UCSD-AML1 (cell line): Measurements from ENCODE around the gene RAB9A.
"Not testable (repeated sequence)": the region's sequence is repeated elsewhere in the genome, so short reads cannot be mapped to it uniquely, and the experiment has no call there.

Experiments
- DNase-seq: peaks from one replicate; lab custom pipeline; 2025; ENCODE audit not compliant: unreplicated experiment; lab: John Stamatoyannopoulos, UW

Gene RAB9A

GRCh38 chrX:13688958-13689740 is at the start of gene RAB9A:
RAB9A (plus strand) TSS chrX:13689128; CDS start chrX:13708747, 19,619 bp downstream.
- peak; percentile 82 for DNase-seq

- DNase-seq: not testable (repeated sequence)
Measured at GRCh38 chrX:13641684-13642083, 47.2 kb upstream of the RAB9A start.

GRCh38 chrX:13645464-13646153 is 43.3 kb upstream of the RAB9A start:
- DNase-seq: no peak

GRCh38 chrX:13646154-13646549 is 42.8 kb upstream of the RAB9A start:
- peak; percentile 45 for DNase-seq

- DNase-seq: peak; percentile 42
Measured at GRCh38 chrX:13647709-13648212, 41.2 kb upstream of the RAB9A start.

- DNase-seq: not testable (repeated sequence)
Measured at GRCh38 chrX:13648336-13648735, 40.6 kb upstream of the RAB9A start.

- DNase-seq: no peak
Measured at GRCh38 chrX:13649838-13650237, 39.1 kb upstream of the RAB9A start.

- DNase-seq: no peak
Measured at GRCh38 chrX:13650318-13650717, 38.6 kb upstream of the RAB9A start.

GRCh38 chrX:13651150-13651549 is 37.8 kb upstream of the RAB9A start:
- no peak for DNase-seq

- no peak for DNase-seq
Measured at GRCh38 chrX:13652287-13652793, 36.6 kb upstream of the RAB9A start.

GRCh38 chrX:13652850-13653693 is 35.9 kb upstream of the RAB9A start, which contains the start of gene TCEANC:
TCEANC (plus strand) TSS chrX:13653141; CDS start chrX:13662509, 9,368 bp downstream.
- DNase-seq: peak; percentile 94

GRCh38 chrX:13654116-13654515 is 34.8 kb upstream of the RAB9A start:
- no peak for DNase-seq

- no peak for DNase-seq
Measured at GRCh38 chrX:13655674-13656073, 33.3 kb upstream of the RAB9A start.

- no peak for DNase-seq
Measured at GRCh38 chrX:13658602-13659001, 30.3 kb upstream of the RAB9A start.

- no peak for DNase-seq
Measured at GRCh38 chrX:13659063-13659462, 29.9 kb upstream of the RAB9A start.

GRCh38 chrX:13661735-13662288 is 27.1 kb upstream of the RAB9A start:
- no peak for DNase-seq

- no peak for DNase-seq
Measured at GRCh38 chrX:13662355-13662791, 26.6 kb upstream of the RAB9A start.

- no peak for DNase-seq
Measured at GRCh38 chrX:13664020-13664419, 24.9 kb upstream of the RAB9A start.

- no peak for DNase-seq
Measured at GRCh38 chrX:13666836-13667235, 22.1 kb upstream of the RAB9A start.

GRCh38 chrX:13667919-13668318 is 21.0 kb upstream of the RAB9A start:
- no peak for DNase-seq
